Breast epithelium (tissue), 3 donors: ENCODE measurements around the gene NFIL3.

Experiments used
- CTCF ChIP-seq, 3 donors: fragments of 450-650 bp; IDR thresholded peaks; one replicate each; pipeline ENCODE4 v1.5.1; 2016 to 2017; ENCODE audit warnings: antibody characterized with exemption in 3 of 3, mild to moderate bottlenecking in 3 of 3, moderate library complexity in 3 of 3
- POLR2A ChIP-seq: fragments of 450-650 bp; IDR thresholded peaks from one replicate; pipeline ENCODE4 v1.6.1; 2016; ENCODE audit warnings: antibody characterized with exemption, mild to moderate bottlenecking, moderate library complexity

- TF ChIP-seq CTCF (IDR thresholded peaks at IDR 0.05) (no peak), POLR2A (no peak)
These were observed 27.8 kb downstream of the NFIL3 start for GRCh38 chr9:91395553-91396471.
